ENCODE measurements around the gene GNGT2. TPM values are rescaled to one million over a fixed set of nuclear protein-coding genes. Genes with fewer than 3 reads are reported as not detected.

The GNGT2 gene
- not detected in 2 replicates for total RNA-seq

GRCh38 chr17:49210158-49211029 is at the start of gene GNGT2, which contains the start of gene ABI3:
TSS of gene GNGT2 (minus strand) at chr17:49210574. CDS start at chr17:49207422, 3,152 bp downstream.
TSS of gene ABI3 (plus strand) at chr17:49210707. CDS start at chr17:49210725, 18 bp downstream.

GRCh38 chr17:49230636-49231562 is 20.5 kb upstream of the GNGT2 start, which contains the start of gene PHOSPHO1:
TSS of gene PHOSPHO1 (minus strand) at chr17:49230787. CDS start at chr17:49226691, 4,096 bp downstream.

Other genes starting within 250 kb of the GNGT2 start
- not detected in 2 replicates for gene GIP, start 242.0 kb downstream of the GNGT2 start, total RNA-seq
- gene IGF2BP1, start 213.2 kb downstream of the GNGT2 start, total RNA-seq = under 0.01 and 0.07 TPM in 2 replicates
- gene B4GALNT2, start 77.8 kb downstream of the GNGT2 start, total RNA-seq = 7.9 and 11.5 TPM in 2 replicates
- 0.14 TPM in 1 of 2 replicates, not detected in the other for gene ABI3, start 133 bp upstream of the GNGT2 start, total RNA-seq
- not detected in 2 replicates for gene PHOSPHO1, start 20.2 kb upstream of the GNGT2 start, total RNA-seq
- 7.2 and 14.9 TPM in 2 replicates for gene ZNF652, start 151.7 kb upstream of the GNGT2 start, total RNA-seq
- 127 and 132 TPM in 2 replicates for gene PHB1, start 204.3 kb upstream of the GNGT2 start, total RNA-seq